ENCODE results near the gene RNU6-9. TPM values are rescaled to one million over a fixed set of nuclear protein-coding genes. Genes with fewer than 3 reads are reported as not detected.

Gene RNU6-9
- total RNA-seq, 1 experiment from 2014 or later = not detected

DNA sequence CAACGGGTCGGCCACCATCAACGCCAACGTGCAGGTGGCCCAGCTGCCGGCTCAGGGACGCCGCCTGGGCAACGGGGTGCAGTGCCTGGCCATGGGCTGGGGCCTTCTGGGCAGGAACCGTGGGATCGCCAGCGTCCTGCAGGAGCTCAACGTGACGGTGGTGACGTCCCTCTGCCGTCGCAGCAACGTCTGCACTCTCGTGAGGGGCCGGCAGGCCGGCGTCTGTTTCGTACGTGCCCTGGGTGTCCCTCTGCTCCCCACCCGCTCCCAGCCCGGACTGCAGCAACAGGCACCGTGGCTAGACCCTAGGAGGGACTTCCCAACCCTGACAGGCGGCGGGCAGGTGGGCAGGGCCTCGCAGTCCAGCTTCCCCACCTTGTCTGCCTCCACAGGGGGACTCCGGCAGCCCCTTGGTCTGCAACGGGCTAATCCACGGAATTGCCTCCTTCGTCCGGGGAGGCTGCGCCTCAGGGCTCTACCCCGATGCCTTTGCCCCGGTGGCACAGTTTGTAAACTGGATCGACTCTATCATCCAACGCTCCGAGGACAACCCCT lies 37.6 kb upstream of the RNU6-9 start (continued):
- TF ChIP-seq, protein P1, sequence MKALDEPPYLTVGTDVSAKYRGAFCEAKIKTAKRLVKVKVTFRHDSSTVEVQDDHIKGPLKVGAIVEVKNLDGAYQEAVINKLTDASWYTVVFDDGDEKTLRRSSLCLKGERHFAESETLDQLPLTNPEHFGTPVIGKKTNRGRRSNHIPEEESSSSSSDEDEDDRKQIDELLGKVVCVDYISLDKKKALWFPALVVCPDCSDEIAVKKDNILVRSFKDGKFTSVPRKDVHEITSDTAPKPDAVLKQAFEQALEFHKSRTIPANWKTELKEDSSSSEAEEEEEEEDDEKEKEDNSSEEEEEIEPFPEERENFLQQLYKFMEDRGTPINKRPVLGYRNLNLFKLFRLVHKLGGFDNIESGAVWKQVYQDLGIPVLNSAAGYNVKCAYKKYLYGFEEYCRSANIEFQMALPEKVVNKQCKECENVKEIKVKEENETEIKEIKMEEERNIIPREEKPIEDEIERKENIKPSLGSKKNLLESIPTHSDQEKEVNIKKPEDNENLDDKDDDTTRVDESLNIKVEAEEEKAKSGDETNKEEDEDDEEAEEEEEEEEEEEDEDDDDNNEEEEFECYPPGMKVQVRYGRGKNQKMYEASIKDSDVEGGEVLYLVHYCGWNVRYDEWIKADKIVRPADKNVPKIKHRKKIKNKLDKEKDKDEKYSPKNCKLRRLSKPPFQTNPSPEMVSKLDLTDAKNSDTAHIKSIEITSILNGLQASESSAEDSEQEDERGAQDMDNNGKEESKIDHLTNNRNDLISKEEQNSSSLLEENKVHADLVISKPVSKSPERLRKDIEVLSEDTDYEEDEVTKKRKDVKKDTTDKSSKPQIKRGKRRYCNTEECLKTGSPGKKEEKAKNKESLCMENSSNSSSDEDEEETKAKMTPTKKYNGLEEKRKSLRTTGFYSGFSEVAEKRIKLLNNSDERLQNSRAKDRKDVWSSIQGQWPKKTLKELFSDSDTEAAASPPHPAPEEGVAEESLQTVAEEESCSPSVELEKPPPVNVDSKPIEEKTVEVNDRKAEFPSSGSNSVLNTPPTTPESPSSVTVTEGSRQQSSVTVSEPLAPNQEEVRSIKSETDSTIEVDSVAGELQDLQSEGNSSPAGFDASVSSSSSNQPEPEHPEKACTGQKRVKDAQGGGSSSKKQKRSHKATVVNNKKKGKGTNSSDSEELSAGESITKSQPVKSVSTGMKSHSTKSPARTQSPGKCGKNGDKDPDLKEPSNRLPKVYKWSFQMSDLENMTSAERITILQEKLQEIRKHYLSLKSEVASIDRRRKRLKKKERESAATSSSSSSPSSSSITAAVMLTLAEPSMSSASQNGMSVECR (CRISPR knock-in tag; IDR thresholded peaks at IDR 0.05; ENCODE audit: borderline replicate concordance) = no peak
- TF ChIP-seq FOXJ3 (CRISPR knock-in tag; IDR thresholded peaks at IDR 0.05; ENCODE audit: borderline replicate concordance) = no peak
- TF ChIP-seq ZNF317 (CRISPR knock-in tag; IDR thresholded peaks at IDR 0.05; ENCODE audit: borderline replicate concordance, low read depth) = no peak
- no peak for TF ChIP-seq ZMAT4 (CRISPR knock-in tag; IDR thresholded peaks at IDR 0.05)
- TF ChIP-seq NR2C2 (CRISPR knock-in tag; IDR thresholded peaks at IDR 0.05) = no peak
- TF ChIP-seq, protein P2, sequence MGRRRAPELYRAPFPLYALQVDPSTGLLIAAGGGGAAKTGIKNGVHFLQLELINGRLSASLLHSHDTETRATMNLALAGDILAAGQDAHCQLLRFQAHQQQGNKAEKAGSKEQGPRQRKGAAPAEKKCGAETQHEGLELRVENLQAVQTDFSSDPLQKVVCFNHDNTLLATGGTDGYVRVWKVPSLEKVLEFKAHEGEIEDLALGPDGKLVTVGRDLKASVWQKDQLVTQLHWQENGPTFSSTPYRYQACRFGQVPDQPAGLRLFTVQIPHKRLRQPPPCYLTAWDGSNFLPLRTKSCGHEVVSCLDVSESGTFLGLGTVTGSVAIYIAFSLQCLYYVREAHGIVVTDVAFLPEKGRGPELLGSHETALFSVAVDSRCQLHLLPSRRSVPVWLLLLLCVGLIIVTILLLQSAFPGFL (CRISPR knock-in tag; IDR thresholded peaks at IDR 0.05; ENCODE audit: borderline replicate concordance) = no peak

DNA sequence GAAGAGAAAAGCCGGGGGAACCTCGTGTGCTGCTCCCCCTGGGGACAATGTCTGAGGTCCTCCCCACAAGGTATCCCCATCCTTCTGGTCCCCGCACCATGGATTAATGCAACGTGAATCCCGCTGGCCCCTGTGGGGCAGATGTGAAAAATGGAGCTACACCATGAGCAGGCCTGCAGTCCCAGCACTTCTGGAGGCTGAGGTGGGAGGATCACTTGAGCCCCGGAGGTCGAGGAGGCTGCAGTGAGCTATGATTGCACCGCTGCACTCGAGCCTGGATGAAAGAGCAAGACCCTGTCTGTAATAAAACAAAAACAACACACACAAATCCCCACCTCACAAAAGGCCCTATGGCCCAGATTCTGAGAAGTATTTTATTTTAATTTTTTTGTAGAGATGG lies 35.0 kb upstream of the RNU6-9 start:
- Mint-ChIP-seq H3K27ac (no peak overlapping the region), H3K27me3 (ENCODE audit: low read depth) (peaks cover 31% of the 10 kb centered on the region), H3K9me3 (no peaks in the 10 kb centered on the region), H3K4me1 (no peaks in the 10 kb centered on the region; the same call in 1 of the 2 replicates), H3K4me3 (no peak overlapping the region), H3K36me3 (no peaks in the 10 kb centered on the region)
- TF ChIP-seq GRHL2 (CRISPR knock-in tag; IDR thresholded peaks at IDR 0.05; ENCODE audit: insufficient replicate concordance, severe bottlenecking) (no peak), TEAD1 (CRISPR knock-in tag; IDR thresholded peaks at IDR 0.05) (no peak), SP1 (CRISPR knock-in tag; conservative IDR thresholded peaks at IDR 0.05) (no peak), ESRRA (CRISPR knock-in tag; IDR thresholded peaks at IDR 0.05; ENCODE audit: borderline replicate concordance) (no peak), ZNF281 (CRISPR knock-in tag; IDR thresholded peaks at IDR 0.05) (no peak), RELA (CRISPR knock-in tag; IDR thresholded peaks at IDR 0.05; ENCODE audit: borderline replicate concordance) (no peak), KAT7 (CRISPR knock-in tag; IDR thresholded peaks at IDR 0.05; ENCODE audit: borderline replicate concordance) (no peak), MYBL2 (CRISPR knock-in tag; IDR thresholded peaks at IDR 0.05) (no peak), CREM (CRISPR knock-in tag; IDR thresholded peaks at IDR 0.05) (no peak), ELF4 (CRISPR knock-in tag; IDR thresholded peaks at IDR 0.05; ENCODE audit: low read depth) (no peak), SMAD4 (CRISPR knock-in tag; IDR thresholded peaks at IDR 0.05) (no peak), ZNF138 (CRISPR knock-in tag; conservative IDR thresholded peaks at IDR 0.05) (no peak)
- POLR2A ChIA-PET = no interaction called here
- CTCF ChIA-PET = interaction anchor here (0.6 to 1.1 kb wide), 3 partner anchors 75 to 386 kb away, joined by 3 to 5 read pairs (median 3); no protein-coding TSS in a partner anchor
- ATAC-seq = no peak
- no peak for DNase-seq (ENCODE audit: low spot score)

Data from WTC11 (cell line).